Sigmoid colon (tissue), 3 donors: Measurements from ENCODE around the gene OR6J1.

Experiments
- CTCF ChIP-seq, 4 experiments: fragments of 450-650 bp in 3 of 4; fragments of 200-600 bp in 1 of 4; IDR thresholded peaks; one replicate each; pipeline ENCODE4 v1.5.1; 2016 to 2019; ENCODE audit warnings: antibody characterized with exemption in 4 of 4, mild to moderate bottlenecking in 3 of 4, moderate library complexity in 2 of 4
- POLR2A ChIP-seq, 2 donors: fragments of 450-650 bp; IDR thresholded peaks; one replicate each; pipeline ENCODE4 v1.6.1; 2016; ENCODE audit warnings: antibody characterized with exemption in 2 of 2, mild to moderate bottlenecking in 2 of 2, moderate library complexity in 2 of 2

DNA sequence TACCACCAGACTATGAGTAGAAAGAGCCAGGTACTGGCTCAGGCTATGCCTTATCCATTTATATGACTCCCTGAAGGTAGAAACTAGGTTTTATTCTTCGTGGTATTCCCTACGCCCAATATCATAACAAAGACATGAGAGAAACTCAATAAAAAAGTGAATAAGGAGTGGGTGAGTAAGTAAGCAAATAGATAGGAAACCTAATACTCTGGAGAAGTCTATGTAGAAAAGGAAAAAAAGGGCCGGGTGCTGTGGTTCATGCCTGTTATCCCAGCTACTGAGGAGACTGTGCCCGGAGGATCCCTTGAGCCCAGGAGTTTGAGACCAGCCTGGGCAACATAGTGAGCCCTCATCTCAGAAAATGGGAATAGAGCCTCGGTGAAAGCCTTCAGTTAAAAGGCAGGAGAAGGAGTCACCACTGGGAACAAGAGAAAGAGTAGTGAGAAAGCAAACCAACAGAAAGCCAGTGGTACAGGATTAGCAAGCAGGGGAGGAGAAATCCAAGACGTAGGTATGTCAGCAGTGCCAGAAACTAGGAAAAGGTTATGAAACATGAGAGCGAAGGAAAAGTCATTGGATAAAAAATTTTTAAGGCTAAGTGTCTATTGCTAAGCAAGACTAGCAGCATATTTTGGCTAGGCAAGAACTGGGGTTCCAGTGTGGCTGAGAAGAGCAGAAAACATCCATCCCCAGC, 6.0 kb upstream of the OR6J1 start:
- TF ChIP-seq CTCF (IDR thresholded peaks at IDR 0.05): no peak
- TF ChIP-seq POLR2A (IDR thresholded peaks at IDR 0.05): no peak
